Ascending aorta (tissue), 2 donors: ENCODE results near the gene PLK5. TPM values are rescaled to one million over a fixed set of nuclear protein-coding genes. Genes with fewer than 3 reads are reported as not detected.

Experiments used
- DNase-seq, 2 donors: peaks; one replicate each; pipeline ENCODE4 v3.0.0-alpha.2; 2019; ENCODE audit warnings: low spot score in 2 of 2
- H3K27ac ChIP-seq, 2 donors: fragments of 200-600 bp; sonication (generic); one replicate each; pipeline ENCODE4 v1.5.1; 2016 to 2017; ENCODE audit warnings: mild to moderate bottlenecking in 1 of 2
- H3K27me3 ChIP-seq: fragments of 200-600 bp; sonication (generic); one replicate; pipeline ENCODE4 v1.5.1; 2017
- H3K36me3 ChIP-seq, 2 donors: fragments of 200-600 bp; sonication (generic); one replicate each; pipeline ENCODE4 v1.5.1; 2016
- H3K4me1 ChIP-seq, 2 donors: fragments of 200-600 bp; sonication (generic); one replicate each; pipeline ENCODE4 v1.5.1; 2016 to 2017; ENCODE audit warnings: mild to moderate bottlenecking in 1 of 2
- H3K4me3 ChIP-seq, 2 donors: fragments of 200-600 bp; sonication (generic); one replicate each; pipeline ENCODE4 v1.5.1; 2016 to 2017; ENCODE audit warnings: mild to moderate bottlenecking in 1 of 2
- H3K9me3 ChIP-seq, 2 donors: fragments of 200-600 bp; sonication (generic); one replicate each; pipeline ENCODE4 v1.5.1; 2016
- intact Hi-C: fragments of 100-400 bp; cut with DNase I; formaldehyde crosslinking; loops from one replicate; pipeline ENCODE4 v1.15.1; 2023
- total RNA-seq: library from RNA; depleted of rRNA; stranded (reverse); fragments of >200 nt; gene quantifications from one replicate; pipeline ENCODE4 v1.1.0, GENCODE V29; 2016
- TF ChIP-seq, protein P1 (sequence below), 3 experiments: fragments of 200-600 bp in 2 of 3; fragments of 450-650 bp in 1 of 3; sonication (generic) in 2 of 3; IDR thresholded peaks; one replicate each; pipeline ENCODE4 v1.5.1; 2016 to 2019; ENCODE audit warnings: antibody characterized with exemption in 3 of 3, mild to moderate bottlenecking in 1 of 3, moderate library complexity in 1 of 3

PLK5 gene
- total RNA-seq, 1 donor from 2014 or later: not detected

DNA sequence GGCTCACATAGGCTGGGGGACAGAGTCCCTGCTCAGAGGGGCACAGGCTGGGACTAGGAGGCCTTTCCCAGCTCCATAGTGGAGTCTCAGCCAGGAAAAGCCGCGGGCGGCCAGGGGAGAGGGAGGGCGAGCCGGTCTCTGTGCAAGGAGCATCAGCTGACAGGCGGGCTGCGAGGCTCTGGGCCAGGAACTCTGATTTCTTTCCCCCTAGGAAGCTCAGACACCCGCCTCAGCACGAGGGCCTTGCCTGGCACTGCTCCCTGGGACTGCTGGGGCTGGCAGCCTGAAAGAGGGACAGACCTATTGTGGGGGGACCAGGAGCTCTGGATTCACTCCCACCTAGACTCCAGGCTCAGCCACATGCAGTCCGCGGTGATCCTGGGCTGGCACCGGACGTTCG lies 2.2 kb upstream of the PLK5 start:
- no peaks in the 10 kb centered on the region for H3K9me3 ChIP-seq
- no peak overlapping the region for H3K27ac ChIP-seq
- no peak overlapping the region for H3K4me3 ChIP-seq
- H3K4me1 ChIP-seq: no peaks in the 10 kb centered on the region
- no peak for DNase-seq
- TF ChIP-seq, protein P1, sequence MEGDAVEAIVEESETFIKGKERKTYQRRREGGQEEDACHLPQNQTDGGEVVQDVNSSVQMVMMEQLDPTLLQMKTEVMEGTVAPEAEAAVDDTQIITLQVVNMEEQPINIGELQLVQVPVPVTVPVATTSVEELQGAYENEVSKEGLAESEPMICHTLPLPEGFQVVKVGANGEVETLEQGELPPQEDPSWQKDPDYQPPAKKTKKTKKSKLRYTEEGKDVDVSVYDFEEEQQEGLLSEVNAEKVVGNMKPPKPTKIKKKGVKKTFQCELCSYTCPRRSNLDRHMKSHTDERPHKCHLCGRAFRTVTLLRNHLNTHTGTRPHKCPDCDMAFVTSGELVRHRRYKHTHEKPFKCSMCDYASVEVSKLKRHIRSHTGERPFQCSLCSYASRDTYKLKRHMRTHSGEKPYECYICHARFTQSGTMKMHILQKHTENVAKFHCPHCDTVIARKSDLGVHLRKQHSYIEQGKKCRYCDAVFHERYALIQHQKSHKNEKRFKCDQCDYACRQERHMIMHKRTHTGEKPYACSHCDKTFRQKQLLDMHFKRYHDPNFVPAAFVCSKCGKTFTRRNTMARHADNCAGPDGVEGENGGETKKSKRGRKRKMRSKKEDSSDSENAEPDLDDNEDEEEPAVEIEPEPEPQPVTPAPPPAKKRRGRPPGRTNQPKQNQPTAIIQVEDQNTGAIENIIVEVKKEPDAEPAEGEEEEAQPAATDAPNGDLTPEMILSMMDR (IDR thresholded peaks at IDR 0.05): no peak
- no peaks in the 10 kb centered on the region for H3K36me3 ChIP-seq
- H3K27me3 ChIP-seq: peaks cover 14% of the 10 kb centered on the region
- intact Hi-C loops: no loop called here

DNA sequence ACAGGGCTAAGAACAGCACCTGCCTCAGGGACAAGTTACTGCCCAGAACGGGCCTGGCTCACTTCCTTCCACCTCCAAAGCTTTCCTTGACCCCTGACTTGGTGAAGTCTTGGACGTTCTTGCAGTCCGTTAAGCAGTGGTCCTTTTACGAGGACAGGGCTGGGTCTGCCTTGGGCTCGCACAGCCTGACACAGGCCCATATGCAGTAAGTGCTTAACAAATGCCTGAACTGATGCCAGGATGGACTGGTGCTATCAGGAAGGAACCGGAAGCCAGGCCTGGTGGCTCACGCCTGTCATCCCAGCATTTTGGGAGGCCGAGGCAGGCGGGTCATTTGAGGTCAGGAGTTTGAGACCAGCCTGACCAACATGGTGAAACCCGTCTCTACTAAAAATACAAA lies 1.8 kb upstream of the PLK5 start:
- TF ChIP-seq, protein P1 (IDR thresholded peaks at IDR 0.05): no peak
- no peak overlapping the region for H3K4me3 ChIP-seq
- intact Hi-C loops: no loop called here
- H3K36me3 ChIP-seq: no peaks in the 10 kb centered on the region
- H3K27me3 ChIP-seq: peaks cover 14% of the 10 kb centered on the region
- H3K27ac ChIP-seq: no peak overlapping the region
- DNase-seq: no peak
- no peaks in the 10 kb centered on the region for H3K4me1 ChIP-seq
- no peaks in the 10 kb centered on the region for H3K9me3 ChIP-seq

DNA sequence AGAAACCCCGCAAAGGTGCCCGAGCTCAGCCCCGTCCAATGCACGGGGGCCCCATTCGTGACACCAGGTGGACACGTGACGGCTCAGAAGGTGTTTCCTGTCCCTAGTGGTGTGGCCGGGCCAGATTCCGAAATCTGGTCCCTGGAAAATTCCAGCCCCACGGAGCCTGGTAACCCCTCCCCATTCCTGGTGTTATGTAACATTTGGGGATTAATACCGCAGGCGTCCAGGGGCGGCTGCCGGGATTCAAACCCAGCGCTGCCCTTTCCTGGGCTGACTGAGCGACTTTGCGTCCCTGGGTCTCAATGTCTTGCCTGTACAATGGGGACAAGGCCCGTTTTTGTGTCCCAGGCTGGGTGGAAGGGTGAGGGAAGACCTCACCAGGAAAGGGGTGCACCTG lies 1.0 kb upstream of the PLK5 start:
- H3K27me3 ChIP-seq: peaks cover 14% of the 10 kb centered on the region
- no peak overlapping the region for H3K4me3 ChIP-seq
- no peaks in the 10 kb centered on the region for H3K9me3 ChIP-seq
- intact Hi-C loops: no loop called here
- no peaks in the 10 kb centered on the region for H3K36me3 ChIP-seq
- no peaks in the 10 kb centered on the region for H3K4me1 ChIP-seq
- TF ChIP-seq, protein P1 (IDR thresholded peaks at IDR 0.05): no peak
- no peak for DNase-seq
- H3K27ac ChIP-seq: no peak overlapping the region

DNA sequence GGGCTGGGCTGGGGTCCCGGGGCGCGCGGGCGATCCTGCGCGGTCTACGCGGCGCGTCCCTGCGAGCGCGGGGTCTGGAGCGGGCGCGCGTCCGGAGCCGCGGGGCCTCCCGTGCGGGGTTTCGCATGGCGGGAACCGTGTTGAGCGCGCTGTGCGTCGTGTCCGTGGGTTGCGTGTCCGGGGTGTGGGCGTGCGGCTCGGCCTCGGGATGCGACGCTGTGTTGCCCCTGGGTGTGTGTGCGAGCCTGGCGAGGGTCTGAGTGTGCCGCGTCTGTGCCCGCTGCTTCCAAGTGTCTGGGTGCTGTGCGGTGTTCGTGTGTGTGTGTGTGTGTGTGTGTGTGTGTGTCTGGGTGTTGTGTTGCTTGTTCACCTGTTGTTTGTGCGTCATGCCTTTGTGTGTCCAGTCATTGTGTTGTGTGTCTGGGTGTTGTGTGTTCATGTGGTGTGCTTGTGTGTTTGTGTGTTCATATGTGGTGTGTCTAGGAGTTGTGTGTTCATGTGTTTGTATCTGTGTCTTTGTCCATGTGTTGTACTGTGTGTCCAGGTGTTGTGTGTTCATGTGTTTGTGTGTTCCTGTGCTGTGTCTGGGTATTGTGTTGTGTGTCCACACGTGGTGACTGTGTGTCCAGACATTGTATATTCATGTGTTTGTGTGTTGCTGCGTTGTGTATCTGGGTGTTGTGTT lies 552 bp downstream of the PLK5 start:
- TF ChIP-seq, protein P1 (IDR thresholded peaks at IDR 0.05): no peak
- H3K9me3 ChIP-seq: no peaks in the 10 kb centered on the region
- H3K4me3 ChIP-seq: peak overlapping the region; percentile 13 to 42
- no peaks in the 10 kb centered on the region for H3K36me3 ChIP-seq
- H3K4me1 ChIP-seq: no peaks in the 10 kb centered on the region
- no peak for DNase-seq
- peaks cover 17% of the 10 kb centered on the region for H3K27me3 ChIP-seq
- no peak overlapping the region for H3K27ac ChIP-seq
- intact Hi-C loops: no loop called here

DNA sequence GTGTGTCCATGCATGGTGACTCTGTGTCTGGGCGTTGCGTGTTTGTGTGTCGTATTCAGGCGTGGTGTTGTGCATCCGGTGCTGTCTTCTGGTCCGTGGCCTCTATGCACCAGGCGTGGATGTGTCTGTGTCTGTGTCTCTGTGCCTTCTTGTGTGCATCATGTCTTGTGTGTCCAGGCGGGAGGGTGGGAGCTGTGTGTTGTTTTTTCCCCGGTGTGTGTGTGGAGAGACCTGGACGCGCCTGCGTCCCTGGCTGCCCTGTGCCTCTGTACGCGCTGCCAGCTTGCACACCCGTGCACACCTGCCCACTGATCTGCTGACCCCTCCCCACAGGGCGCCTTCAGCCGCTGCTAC lies 1.1 kb downstream of the PLK5 start:
- TF ChIP-seq, protein P1 (IDR thresholded peaks at IDR 0.05): no peak
- intact Hi-C loops: no loop called here
- H3K4me1 ChIP-seq: no peaks in the 10 kb centered on the region
- H3K9me3 ChIP-seq: no peaks in the 10 kb centered on the region
- no peak overlapping the region for H3K4me3 ChIP-seq
- no peaks in the 10 kb centered on the region for H3K36me3 ChIP-seq
- peaks cover 17% of the 10 kb centered on the region for H3K27me3 ChIP-seq
- DNase-seq: no peak
- H3K27ac ChIP-seq: no peak overlapping the region

DNA sequence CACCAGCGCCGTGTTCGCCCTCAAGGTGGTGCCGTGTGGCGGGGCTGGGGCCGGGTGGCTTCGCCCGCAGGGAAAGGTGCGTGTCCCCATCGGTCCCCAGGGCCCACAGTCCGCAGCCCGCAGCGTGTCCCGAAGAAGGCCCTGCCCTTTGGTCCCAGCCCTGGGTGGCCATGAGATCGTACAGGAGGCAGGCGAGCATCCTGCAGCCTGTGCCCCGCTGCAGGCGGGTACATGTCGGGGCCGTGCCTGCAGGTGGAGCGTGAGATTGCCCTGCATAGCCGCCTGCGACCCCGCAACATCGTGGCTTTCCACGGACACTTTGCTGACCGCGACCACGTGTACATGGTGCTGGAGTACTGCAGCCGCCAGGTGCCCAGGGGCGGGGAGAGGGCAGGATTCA lies 1.5 kb downstream of the PLK5 start:
- DNase-seq: no peak
- Histone ChIP-seq H3K27ac (no peak overlapping the region), H3K4me3 (no peak overlapping the region), H3K4me1 (no peaks in the 10 kb centered on the region), H3K9me3 (no peaks in the 10 kb centered on the region), H3K36me3 (no peaks in the 10 kb centered on the region), H3K27me3 (peaks cover 17% of the 10 kb centered on the region)
- intact Hi-C loops: no loop called here
- TF ChIP-seq, protein P1 (IDR thresholded peaks at IDR 0.05): no peak
